Gastrocnemius medialis (tissue), 4 donors: ENCODE results near the gene PEMT. TPM values are rescaled to one million over a fixed set of nuclear protein-coding genes. Genes with fewer than 3 reads are reported as not detected.
"Not testable (repeated sequence)": the region's sequence is repeated elsewhere in the genome, so short reads cannot be mapped to it uniquely, and the experiment has no call there.

Experiments
- ATAC-seq, 2 donors: fragments of 150-250 bp; one replicate each; pipeline ENCODE4 v1.9.1; 2016
- DNase-seq, 2 donors: peaks; one replicate each; pipeline ENCODE4 v3.0.0-alpha.2; 2019
- H3K27ac ChIP-seq, 4 donors: fragments of 200-600 bp; sonication (generic); 1 replicate in 1 of 4; 2 replicates in 3 of 4; pipeline ENCODE4 v1.5.1; 2016 to 2018; ENCODE audit warnings: mild to moderate bottlenecking in 2 of 4, moderate library complexity in 1 of 4
- H3K27me3 ChIP-seq, 3 donors: fragments of 200-600 bp; sonication (generic) in 2 of 3; 1 replicate in 1 of 3; 2 replicates in 2 of 3; pipeline versions ENCODE4 v1.5.1 to v1.6.0; 2016 to 2019; ENCODE audit warnings: mild to moderate bottlenecking in 1 of 3, moderate library complexity in 1 of 3
- H3K36me3 ChIP-seq, 2 donors: fragments of 200-600 bp; sonication (generic) in 1 of 2; one replicate each; pipeline ENCODE4 v1.5.1; 2017 to 2018
- H3K4me1 ChIP-seq, 2 donors: fragments of 200-600 bp; sonication (generic) in 1 of 2; one replicate each; pipeline ENCODE4 v1.5.1; 2016 to 2017; ENCODE audit warnings: mild to moderate bottlenecking in 2 of 2
- H3K4me3 ChIP-seq, 4 donors: fragments of 200-600 bp; sonication (generic) in 3 of 4; 1 replicate in 1 of 4; 2 replicates in 3 of 4; pipeline ENCODE4 v1.5.1; 2016 to 2019; ENCODE audit warnings: mild to moderate bottlenecking in 2 of 4
- H3K9me3 ChIP-seq, 3 donors: fragments of 200-600 bp; sonication (generic) in 2 of 3; 1 replicate in 1 of 3; 2 replicates in 2 of 3; pipeline ENCODE4 v1.5.1; 2016 to 2019
- POLR2A ChIP-seq, 2 donors: fragments of 450-650 bp; IDR thresholded peaks; one replicate each; pipeline ENCODE4 v1.6.1; 2017; ENCODE audit warnings: antibody characterized with exemption in 2 of 2, mild to moderate bottlenecking in 2 of 2, moderate library complexity in 2 of 2
- in situ Hi-C, 4 donors: fragments of 200-750 bp; cut with MboI; loops; one replicate each; pipeline versions ENCODE4 v1.15.0 to v1.8.0; 2017; ENCODE audit warnings: low sequenced_read_pairs in 4 of 4
- intact Hi-C: fragments of 100-400 bp; cut with DNase I; formaldehyde crosslinking; loops from one replicate; pipeline ENCODE4 v1.15.1; 2023; ENCODE audit warnings: low total_unique reads
- total RNA-seq, 4 donors: library from RNA; depleted of rRNA; stranded (reverse); fragments of >200 nt; gene quantifications; one replicate each; pipeline versions ENCODE4 v1.1.0 to v1.2.3, GENCODE V29; 2016
- TF ChIP-seq, protein P1 (sequence below), 5 experiments: fragments of 450-650 bp in 3 of 5; fragments of 200-600 bp in 2 of 5; sonication (generic) in 2 of 5; IDR thresholded peaks in 4 of 5; conservative IDR thresholded peaks in 1 of 5; 1 replicate in 4 of 5; 2 replicates in 1 of 5; pipeline ENCODE4 v1.5.1; 2016 to 2019; ENCODE audit warnings: antibody characterized with exemption in 5 of 5, mild to moderate bottlenecking in 3 of 5, moderate library complexity in 3 of 5

PEMT gene
- total RNA-seq, 4 donors from 2014 or later = 32.8 to 48.2 (median 34.2) TPM

DNA sequence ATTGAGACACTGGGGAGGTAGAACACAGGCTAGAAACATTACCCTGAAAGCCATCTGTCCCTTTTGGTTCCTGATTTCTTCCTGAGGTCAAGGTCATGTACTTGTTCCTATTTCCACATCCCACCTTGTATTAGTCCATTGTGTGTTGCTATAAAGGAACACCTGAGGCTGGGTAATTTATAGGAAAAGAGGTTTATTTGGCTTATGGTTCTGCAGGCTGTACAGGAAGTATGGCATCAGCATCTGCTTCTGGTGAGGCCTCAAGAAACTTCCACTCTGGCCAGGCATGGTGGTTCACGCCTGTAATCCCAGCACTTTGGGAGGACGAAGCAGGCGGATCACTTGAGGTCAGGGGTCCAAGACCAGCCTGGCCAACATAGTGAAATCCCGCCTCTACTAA is 122.2 kb downstream of the PEMT start:
- TF ChIP-seq, protein P1, sequence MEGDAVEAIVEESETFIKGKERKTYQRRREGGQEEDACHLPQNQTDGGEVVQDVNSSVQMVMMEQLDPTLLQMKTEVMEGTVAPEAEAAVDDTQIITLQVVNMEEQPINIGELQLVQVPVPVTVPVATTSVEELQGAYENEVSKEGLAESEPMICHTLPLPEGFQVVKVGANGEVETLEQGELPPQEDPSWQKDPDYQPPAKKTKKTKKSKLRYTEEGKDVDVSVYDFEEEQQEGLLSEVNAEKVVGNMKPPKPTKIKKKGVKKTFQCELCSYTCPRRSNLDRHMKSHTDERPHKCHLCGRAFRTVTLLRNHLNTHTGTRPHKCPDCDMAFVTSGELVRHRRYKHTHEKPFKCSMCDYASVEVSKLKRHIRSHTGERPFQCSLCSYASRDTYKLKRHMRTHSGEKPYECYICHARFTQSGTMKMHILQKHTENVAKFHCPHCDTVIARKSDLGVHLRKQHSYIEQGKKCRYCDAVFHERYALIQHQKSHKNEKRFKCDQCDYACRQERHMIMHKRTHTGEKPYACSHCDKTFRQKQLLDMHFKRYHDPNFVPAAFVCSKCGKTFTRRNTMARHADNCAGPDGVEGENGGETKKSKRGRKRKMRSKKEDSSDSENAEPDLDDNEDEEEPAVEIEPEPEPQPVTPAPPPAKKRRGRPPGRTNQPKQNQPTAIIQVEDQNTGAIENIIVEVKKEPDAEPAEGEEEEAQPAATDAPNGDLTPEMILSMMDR (IDR thresholded peaks at IDR 0.05 in 4 of 5, conservative IDR thresholded peaks at IDR 0.05 in 1 of 5) = no peak
- no peak for TF ChIP-seq POLR2A (IDR thresholded peaks at IDR 0.05)
- Histone ChIP-seq H3K4me3 (no peak overlapping the region), H3K4me1 (no peaks in the 10 kb centered on the region), H3K27ac (no peak overlapping the region), H3K9me3 (no peaks in the 10 kb centered on the region), H3K36me3 (no peaks in the 10 kb centered on the region), H3K27me3 (no peaks in the 10 kb centered on the region)
- DNase-seq (no peak), ATAC-seq (no peak)
- intact Hi-C loops = no loop called here
- in situ Hi-C loops = no loop called here

DNA sequence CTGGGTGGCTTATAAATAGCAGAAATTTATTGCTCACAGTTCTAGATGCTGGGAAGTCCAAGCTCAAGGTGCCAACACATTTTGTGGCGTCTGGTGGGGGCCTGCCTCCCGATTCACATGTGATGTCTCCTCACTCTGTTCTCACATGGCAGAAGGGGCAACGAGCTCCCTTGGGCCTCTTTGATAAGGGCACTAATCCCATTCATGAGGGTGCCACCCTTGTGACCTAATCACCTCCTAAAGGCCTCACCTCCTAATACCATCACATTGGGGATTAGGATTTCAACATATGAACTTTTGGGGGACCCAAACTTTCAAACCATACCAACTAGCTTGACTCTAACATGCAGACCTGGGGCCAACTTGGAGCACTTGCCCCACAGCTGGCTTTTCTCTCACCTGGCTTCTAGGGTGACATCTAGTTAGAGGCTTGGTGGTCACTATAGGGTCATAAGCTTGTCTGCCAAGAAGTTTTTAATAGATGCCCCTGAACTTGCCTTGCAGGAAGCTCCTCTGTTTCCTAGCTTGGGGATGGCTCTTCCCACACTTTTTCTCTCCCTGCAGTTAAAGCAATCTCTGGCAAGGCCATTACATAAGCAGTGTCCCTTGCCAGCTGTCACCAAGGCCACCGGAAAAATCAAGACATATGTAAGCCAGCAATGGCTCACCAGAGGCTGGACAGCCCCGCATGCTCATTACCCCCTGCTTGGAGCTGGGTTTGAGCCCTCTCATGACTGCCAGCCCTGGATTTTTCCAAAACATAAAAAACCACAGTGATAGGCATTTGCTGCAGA is 123.1 kb downstream of the PEMT start:
- Histone ChIP-seq H3K27ac (no peak overlapping the region), H3K36me3 (no peaks in the 10 kb centered on the region), H3K4me1 (no peaks in the 10 kb centered on the region), H3K4me3 (no peak overlapping the region), H3K9me3 (no peaks in the 10 kb centered on the region), H3K27me3 (no peaks in the 10 kb centered on the region)
- intact Hi-C loops = no loop called here
- DNase-seq = no peak
- TF ChIP-seq, protein P1 (IDR thresholded peaks at IDR 0.05 in 4 of 5, conservative IDR thresholded peaks at IDR 0.05 in 1 of 5) = no peak
- no peak for TF ChIP-seq POLR2A (IDR thresholded peaks at IDR 0.05)
- no peak for ATAC-seq
- in situ Hi-C loops = no loop called here

DNA sequence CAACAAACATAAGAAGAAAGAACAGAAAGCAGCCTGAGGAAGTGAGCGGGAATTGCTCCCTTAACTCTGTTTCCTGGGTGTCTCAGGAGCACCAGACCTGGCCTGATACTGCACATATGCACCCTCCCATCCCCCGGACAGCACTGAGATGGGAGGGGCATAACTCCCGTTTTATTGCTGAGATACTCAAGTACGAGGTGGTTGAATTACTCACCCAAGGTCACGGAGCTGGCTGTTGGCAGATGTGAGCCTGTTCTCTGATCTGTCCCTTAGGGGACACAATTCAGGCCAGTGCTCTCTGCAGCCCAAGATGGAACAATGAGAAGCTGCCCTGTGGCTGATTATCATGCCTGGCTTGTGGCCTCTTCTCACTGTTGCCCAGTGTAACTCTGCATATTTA is 123.8 kb downstream of the PEMT start:
- Histone ChIP-seq H3K4me3 (no peak overlapping the region), H3K4me1 (no peaks in the 10 kb centered on the region), H3K9me3 (no peaks in the 10 kb centered on the region), H3K27me3 (no peaks in the 10 kb centered on the region), H3K27ac (no peak overlapping the region), H3K36me3 (no peaks in the 10 kb centered on the region)
- DNase-seq (no peak), ATAC-seq (no peak)
- in situ Hi-C loops = no loop called here
- TF ChIP-seq, protein P1 (IDR thresholded peaks at IDR 0.05 in 4 of 5, conservative IDR thresholded peaks at IDR 0.05 in 1 of 5) = no peak
- no peak for TF ChIP-seq POLR2A (IDR thresholded peaks at IDR 0.05)
- intact Hi-C loops = no loop called here

DNA sequence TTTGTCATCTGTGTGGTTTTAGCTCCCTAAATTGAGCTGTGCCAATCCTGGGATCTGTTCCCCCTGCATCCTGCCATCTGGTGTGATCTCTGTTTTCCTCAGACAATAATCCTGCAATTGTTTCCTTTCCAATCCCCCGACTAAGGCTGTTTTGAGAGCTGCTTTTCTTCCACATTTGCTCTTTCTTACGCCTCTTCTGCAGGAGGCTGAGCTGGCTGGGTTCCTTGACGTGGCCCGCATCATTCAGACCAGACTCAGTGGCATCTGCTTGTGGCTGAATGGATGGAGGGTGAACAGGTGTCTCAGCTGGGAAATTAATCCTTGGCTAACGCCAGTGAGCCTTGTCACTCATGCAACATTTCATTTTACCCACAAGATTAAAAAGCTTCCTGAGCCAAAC is 124.5 kb downstream of the PEMT start:
- in situ Hi-C loops = no loop called here
- TF ChIP-seq, protein P1 (IDR thresholded peaks at IDR 0.05 in 4 of 5, conservative IDR thresholded peaks at IDR 0.05 in 1 of 5) = no peak
- TF ChIP-seq POLR2A (IDR thresholded peaks at IDR 0.05) = no peak
- H3K4me3 ChIP-seq = no peak overlapping the region
- no peaks in the 10 kb centered on the region for H3K27me3 ChIP-seq
- intact Hi-C loops = no loop called here
- no peaks in the 10 kb centered on the region for H3K36me3 ChIP-seq
- no peak overlapping the region for H3K27ac ChIP-seq
- no peaks in the 10 kb centered on the region for H3K4me1 ChIP-seq
- DNase-seq (no peak), ATAC-seq (no peak)
- no peaks in the 10 kb centered on the region for H3K9me3 ChIP-seq

DNA sequence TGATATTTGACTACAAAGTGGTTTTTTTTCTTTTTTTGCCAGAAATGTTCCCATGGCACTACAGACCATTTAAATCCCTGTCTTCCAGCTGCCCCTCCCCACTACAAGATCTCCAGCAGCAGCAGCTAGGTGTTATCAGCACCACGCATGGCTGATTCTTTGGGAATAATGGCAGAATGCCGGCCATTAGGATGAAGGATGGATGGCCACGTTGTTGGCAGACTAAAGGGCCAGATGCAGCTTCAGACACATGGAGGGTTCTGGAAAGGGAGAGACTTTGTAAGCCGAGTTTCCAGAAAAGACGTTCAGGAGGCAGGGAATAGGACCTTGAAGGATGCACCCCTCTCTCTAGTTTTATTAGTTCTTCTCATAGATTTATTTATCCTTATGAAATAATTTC is 125.0 kb downstream of the PEMT start:
- no peaks in the 10 kb centered on the region for H3K9me3 ChIP-seq
- no peaks in the 10 kb centered on the region for H3K4me1 ChIP-seq
- H3K4me3 ChIP-seq = no peak overlapping the region
- no peak for ATAC-seq
- TF ChIP-seq, protein P1 (IDR thresholded peaks at IDR 0.05 in 4 of 5, conservative IDR thresholded peaks at IDR 0.05 in 1 of 5) = no peak
- no peak for TF ChIP-seq POLR2A (IDR thresholded peaks at IDR 0.05)
- H3K27ac ChIP-seq = no peak overlapping the region
- in situ Hi-C loops (no loop called here), intact Hi-C loops (no loop called here)
- H3K36me3 ChIP-seq = no peaks in the 10 kb centered on the region
- no peak for DNase-seq
- no peaks in the 10 kb centered on the region for H3K27me3 ChIP-seq

DNA sequence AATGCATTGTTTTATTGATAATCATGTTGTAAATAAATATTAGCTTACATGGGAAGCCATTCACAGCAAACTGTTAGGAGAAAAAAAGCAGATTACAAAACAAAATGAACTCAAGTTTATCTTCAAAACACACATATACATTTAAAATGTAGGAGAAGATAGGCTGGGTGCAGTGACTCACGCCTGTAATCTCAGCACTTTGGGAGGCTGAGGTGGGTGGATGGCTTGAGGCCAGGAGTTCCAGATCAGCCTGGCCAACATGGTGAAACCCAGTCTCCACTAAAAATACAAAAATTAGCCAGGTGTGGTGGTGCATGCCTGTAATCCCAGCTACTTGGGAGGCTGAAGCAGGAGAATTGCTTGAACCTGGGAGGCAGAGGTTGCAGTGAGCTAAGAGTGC is 125.6 kb downstream of the PEMT start:
- DNase-seq, in situ Hi-C loops, H3K36me3 ChIP-seq, intact Hi-C loops, H3K9me3 ChIP-seq, ATAC-seq, H3K4me1 ChIP-seq, H3K27ac ChIP-seq, H3K27me3 ChIP-seq, H3K4me3 ChIP-seq: not testable (repeated sequence)
